Neuron (in vitro differentiated cells): ENCODE measurements around the gene NOC2L.

Source experiments
- H2AFZ ChIP-seq: one replicate; pipeline ENCODE4 v1.6.1; 2013; ENCODE audit warnings: low read depth, mild to moderate bottlenecking, inconsistent platforms, low read length, moderate library complexity
- H3K27me3 ChIP-seq: one replicate; pipeline ENCODE4 v1.6.1; 2013; ENCODE audit warnings: low read length; ENCODE audit not compliant: insufficient read depth
- H3K36me3 ChIP-seq: one replicate; pipeline ENCODE4 v1.6.1; 2013; ENCODE audit warnings: low read length; ENCODE audit not compliant: insufficient read depth
- H3K4me1 ChIP-seq: one replicate; pipeline ENCODE4 v1.6.1; 2013; ENCODE audit warnings: low read length; ENCODE audit not compliant: insufficient read depth
- H3K4me3 ChIP-seq: 2 replicates; pipeline ENCODE4 v1.5.1; 2013; ENCODE audit warnings: mild to moderate bottlenecking, low read length, moderate library complexity
- H3K9me3 ChIP-seq: one replicate; pipeline ENCODE4 v1.6.1; 2013; ENCODE audit warnings: low read length

Gene NOC2L

DNA sequence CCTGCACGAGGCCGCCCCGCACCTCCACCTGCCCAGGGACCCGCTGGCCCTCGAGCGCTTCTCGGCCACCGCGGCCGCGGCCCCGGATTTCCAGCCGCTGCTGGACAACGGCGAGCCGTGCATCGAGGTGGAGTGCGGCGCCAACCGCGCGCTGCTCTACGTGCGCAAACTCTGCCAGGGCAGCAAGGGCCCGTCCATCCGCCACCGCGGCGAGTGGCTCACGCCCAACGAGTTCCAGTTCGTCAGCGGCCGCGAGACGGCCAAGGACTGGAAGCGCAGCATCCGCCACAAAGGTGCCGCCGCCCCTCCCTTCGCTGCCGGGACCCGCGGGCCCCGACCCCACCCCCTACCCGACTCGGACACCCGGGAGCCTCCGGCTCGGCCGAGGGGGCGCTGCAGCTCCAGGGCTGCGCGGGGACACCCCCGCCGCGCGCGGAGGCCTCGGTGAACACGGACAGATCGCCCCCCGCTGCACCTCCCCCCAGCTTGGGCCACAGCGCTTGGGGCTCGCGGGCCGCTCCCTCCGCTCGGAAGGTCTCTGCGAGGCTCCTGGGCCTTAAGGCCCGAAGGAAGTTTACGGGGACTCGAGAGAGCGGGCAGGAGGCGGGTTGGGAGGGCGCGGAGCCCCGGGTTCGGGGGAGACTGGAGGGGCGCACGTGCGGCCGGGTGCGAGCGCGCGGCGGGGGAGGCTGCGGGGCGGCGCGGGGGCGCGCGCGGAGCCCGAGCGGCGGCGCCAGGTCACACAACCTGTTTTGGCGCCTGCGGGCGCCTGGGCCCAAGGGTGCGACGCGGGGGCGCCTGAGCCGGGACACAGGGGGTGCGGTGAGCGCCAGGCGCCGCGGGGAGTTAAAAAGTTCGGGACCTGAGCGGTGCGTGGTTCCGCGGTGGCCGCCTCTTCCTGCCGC, 34.1 kb downstream of the NOC2L start:
- no peaks in the 10 kb centered on the region for H3K36me3 ChIP-seq
- H3K4me3 ChIP-seq, result peak overlapping the region; percentile 38
- H3K9me3 ChIP-seq, result no peaks in the 10 kb centered on the region
- peaks cover 44% of the 10 kb centered on the region for H3K4me1 ChIP-seq
- H2AFZ ChIP-seq, result peak overlapping the region; percentile 58
- peaks cover 84% of the 10 kb centered on the region for H3K27me3 ChIP-seq

DNA sequence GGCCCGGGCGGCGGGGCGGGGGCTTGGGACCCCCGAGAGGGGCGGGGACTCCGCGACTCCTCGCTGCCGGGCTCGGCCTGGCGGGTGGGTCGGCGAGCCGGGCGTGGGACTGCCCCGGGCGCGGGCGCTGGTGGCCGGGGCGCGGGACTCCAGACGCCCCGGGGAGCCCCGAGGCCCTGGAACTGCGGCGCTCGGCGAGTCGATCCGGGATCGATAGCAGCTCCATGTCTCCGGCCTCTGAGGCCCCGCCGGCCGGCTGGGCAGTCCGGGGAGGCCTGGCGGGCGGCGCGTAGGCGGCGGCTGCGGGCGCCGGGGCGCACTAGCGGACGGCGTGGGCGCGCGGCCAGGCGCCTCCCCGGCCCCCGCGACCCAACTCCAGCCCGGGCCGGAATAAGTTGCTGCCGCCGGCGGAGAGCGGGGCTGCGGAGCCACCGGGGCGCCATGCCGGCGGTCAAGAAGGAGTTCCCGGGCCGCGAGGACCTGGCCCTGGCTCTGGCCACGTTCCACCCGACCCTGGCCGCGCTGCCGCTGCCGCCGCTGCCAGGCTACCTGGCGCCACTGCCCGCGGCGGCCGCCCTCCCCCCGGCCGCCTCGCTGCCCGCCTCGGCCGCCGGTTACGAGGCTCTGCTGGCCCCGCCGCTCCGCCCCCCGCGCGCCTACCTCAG, 34.9 kb downstream of the NOC2L start:
- Histone ChIP-seq H3K27me3 (peaks cover 84% of the 10 kb centered on the region), H3K9me3 (no peaks in the 10 kb centered on the region), H3K4me1 (peaks cover 49% of the 10 kb centered on the region), H3K4me3 (peak overlapping the region; percentile 38), H2AFZ (peak overlapping the region; percentile 58), H3K36me3 (no peaks in the 10 kb centered on the region)

DNA sequence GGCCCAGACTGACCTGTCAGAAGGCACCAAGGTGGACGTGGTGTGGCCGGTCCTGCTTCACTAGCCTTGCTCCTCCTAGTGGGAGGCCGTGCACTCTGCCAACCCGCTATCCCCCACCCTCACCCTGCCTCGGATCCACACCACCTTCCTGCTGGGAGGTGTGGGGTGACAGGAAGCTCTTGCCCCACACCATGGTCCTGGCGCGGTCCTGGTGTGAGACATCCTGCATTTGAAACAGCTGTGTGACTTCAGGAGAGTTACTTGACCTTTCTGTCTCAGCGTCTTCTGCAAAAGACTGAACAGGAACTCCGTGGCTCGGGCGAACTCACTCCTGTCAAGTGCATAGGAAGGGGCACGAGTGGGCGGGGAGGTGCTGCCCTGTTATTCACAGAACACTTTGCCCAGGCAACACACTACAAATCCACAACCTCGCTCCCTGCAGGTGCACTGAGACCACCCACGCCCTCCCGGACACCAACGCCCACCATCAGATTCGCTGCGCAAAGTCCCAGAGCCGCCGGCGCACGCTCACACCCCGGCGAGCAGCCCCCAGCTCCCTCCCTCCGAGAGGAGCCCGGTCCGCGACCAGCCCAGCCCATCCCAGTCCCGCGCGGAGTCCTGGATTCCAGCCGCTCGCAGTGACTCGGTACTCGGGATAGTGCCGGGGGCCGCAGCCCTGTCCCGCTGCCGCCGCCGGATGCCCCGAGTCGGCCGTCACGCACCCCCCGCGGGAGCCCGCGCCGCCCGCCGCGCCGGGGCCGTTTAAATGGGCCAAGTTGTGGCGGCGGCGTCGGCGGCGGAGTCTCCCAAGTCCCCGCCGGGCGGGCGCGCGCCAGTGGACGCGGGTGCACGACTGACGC, 35.7 kb downstream of the NOC2L start, which contains the start of gene SAMD11:
SAMD11 (plus strand) TSS at position 793 of the 860 bp plus-strand sequence. CDS start 509 bp downstream, outside the sequence.
- no peaks in the 10 kb centered on the region for H3K9me3 ChIP-seq
- H3K36me3 ChIP-seq, result no peaks in the 10 kb centered on the region
- peak within 1 kb of the TSS; percentile 38 for H3K4me3 ChIP-seq
- H3K27me3 ChIP-seq, result peaks cover 84% of the 10 kb centered on the region
- H3K4me1 ChIP-seq, result peaks cover 49% of the 10 kb centered on the region
- H2AFZ ChIP-seq, result peak within 1 kb of the TSS; percentile 58

DNA sequence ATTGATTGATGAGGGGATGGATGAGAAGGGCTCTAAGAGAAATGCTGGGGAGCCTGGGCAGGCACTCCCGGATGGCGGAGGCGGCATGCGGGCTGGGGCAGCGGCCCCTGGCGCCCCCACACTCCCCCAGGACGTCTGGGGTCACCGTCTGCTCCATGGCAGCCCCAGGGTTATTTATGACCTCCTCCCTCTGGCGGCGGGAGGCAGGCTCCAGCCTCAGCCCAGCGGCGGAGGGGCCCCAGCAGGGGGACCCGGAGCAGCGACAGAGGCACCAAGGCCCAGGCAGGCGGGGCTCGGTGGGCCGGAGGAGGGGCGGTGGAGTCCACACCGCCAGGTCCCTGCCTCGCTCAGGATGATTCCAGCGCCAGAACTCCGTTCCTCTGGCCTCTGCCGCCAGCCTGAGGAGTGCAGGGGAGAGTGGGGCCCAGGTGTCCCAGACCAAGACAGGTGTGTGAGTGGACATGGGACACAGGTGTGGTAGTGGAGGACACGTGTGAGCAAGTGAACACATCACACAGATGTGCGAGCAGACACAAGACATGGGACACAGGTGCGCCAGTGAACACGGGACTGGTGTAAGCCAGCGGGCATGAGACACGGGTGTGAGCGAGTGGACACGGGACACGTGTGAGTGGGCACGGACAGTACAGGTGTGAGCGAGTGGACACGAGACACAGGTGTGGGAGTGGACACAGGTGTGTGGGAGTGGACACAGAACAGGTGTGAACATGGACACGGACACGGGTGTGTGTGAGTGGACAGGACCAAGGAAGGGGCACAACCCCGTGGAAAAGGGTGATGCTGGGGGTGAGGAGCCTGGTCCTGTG, 37.8 kb downstream of the NOC2L start:
- peaks cover 76% of the 10 kb centered on the region for H3K27me3 ChIP-seq
- H3K36me3 ChIP-seq, result no peaks in the 10 kb centered on the region
- H3K4me3 ChIP-seq, result no peak overlapping the region
- no peaks in the 10 kb centered on the region for H3K9me3 ChIP-seq
- peaks cover 57% of the 10 kb centered on the region for H3K4me1 ChIP-seq
- H2AFZ ChIP-seq, result no peak overlapping the region

DNA sequence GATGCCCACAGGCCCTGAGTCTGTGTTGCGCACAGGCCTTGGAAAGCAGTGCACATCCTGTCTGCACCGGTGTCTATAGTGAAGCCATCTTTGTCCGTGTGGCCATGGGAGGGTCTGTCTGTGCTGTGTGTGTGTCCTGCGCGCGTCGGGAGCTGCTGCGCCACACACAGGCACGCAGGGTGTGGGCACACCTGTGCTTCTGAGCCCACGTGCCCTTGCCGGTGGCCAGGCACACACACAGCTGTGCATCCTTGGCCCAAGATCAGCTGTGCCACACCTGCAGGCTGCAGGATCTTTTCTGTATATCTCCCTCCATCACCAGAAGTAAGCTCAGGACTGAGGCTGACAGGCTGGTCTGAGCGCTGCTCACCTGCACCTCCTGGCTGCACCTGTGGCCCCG, 38.5 kb downstream of the NOC2L start:
- Histone ChIP-seq H3K27me3 (peaks cover 74% of the 10 kb centered on the region), H3K9me3 (no peaks in the 10 kb centered on the region), H2AFZ (no peak overlapping the region), H3K4me3 (no peak overlapping the region), H3K4me1 (peaks cover 54% of the 10 kb centered on the region), H3K36me3 (no peaks in the 10 kb centered on the region)

DNA sequence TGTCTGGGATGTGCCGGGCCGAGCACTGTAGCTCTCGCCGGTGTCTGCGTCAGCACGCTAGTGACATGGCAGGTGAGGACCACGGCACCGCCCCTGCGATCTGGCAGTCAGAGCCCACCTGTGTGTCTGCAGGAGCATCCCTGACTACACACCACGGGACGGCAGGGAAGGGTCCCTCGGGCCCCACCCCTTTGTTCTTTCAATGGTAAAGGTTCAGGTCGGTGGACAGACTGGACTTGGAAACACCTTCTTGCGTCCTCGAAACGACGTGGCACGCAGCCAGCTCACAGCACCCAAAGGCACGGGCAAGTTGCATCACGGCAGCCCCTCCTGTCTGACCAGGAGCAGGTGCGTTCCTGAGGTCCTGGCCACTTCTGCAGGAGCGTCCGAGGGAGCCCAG, 39.0 kb downstream of the NOC2L start:
- no peaks in the 10 kb centered on the region for H3K9me3 ChIP-seq
- no peak overlapping the region for H3K4me3 ChIP-seq
- H3K36me3 ChIP-seq, result no peaks in the 10 kb centered on the region
- peaks cover 75% of the 10 kb centered on the region for H3K27me3 ChIP-seq
- H2AFZ ChIP-seq, result no peak overlapping the region
- H3K4me1 ChIP-seq, result peaks cover 53% of the 10 kb centered on the region

DNA sequence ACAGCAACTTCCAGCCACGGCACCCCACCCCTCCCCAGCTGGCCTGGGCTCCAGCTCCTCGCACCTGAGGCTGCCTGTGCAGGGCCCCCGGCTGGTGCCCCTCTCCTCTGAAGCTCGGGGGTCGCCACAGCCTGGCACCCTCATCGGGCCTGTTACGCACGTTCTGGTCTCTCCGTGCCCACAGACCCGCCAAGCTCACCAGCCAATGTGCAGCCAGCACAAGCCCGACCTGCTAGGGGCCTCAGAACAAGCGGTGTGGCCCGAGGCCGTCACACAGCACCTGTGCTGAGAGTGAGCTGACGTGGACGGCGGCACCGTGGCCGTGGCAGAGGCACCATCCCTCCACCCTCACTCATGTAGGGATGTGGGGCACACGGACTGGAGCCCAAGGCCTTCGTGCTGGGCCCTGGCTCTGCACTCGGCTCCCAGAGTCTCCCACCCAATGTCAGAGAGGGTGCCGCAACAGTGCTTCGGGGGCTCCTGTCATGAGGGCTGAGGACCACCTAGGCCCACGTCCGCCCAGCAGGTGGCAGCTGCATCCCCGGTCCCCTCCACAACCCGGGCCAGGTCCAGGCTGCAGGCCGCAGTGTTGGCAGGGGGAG, 39.7 kb downstream of the NOC2L start:
- H3K27me3 ChIP-seq, result peaks cover 70% of the 10 kb centered on the region
- H3K4me3 ChIP-seq, result no peak overlapping the region
- H3K9me3 ChIP-seq, result no peaks in the 10 kb centered on the region
- H3K36me3 ChIP-seq, result no peaks in the 10 kb centered on the region
- peaks cover 49% of the 10 kb centered on the region for H3K4me1 ChIP-seq
- no peak overlapping the region for H2AFZ ChIP-seq

DNA sequence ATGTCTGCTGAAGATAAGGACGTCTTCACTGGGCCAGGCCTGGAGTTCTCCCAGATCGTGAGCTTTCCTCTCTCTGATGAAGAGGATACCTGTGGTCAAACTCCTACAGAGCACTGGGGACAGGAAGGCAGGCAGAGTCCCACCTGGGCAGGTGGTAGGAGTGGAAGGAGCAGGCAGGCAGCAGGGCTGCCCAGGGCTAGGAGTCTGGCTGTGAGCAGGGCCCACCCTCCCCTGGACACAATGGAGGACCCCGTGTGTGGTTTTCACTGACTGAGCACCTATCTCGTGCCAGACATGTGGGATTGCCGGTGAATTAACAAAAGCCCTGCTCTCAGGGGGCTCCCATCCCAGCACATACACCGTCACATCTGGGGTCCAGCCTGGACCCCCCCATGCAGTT, 40.2 kb downstream of the NOC2L start:
- no peak overlapping the region for H3K4me3 ChIP-seq
- no peaks in the 10 kb centered on the region for H3K9me3 ChIP-seq
- H3K4me1 ChIP-seq, result peaks cover 49% of the 10 kb centered on the region
- no peak overlapping the region for H2AFZ ChIP-seq
- no peaks in the 10 kb centered on the region for H3K36me3 ChIP-seq
- peaks cover 69% of the 10 kb centered on the region for H3K27me3 ChIP-seq

DNA sequence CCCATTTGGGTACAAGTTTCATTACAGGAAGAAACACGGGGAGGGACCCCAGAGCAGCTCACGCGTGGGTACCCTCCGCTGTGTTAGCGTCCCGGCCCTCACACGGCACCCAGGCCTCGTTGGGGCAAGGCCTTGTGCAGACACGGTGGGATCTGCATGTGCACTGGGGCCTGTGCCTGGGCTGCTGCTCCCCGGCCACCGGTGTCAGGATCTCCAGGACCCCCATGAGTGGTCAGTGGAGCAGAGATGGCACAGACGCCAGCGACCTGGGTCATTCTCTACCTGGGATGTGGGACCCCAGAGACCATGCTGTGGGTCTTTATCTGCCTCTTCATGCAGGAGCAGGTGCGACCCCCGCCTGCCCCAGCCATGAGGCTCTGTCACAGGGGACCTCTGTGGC, 40.7 kb downstream of the NOC2L start:
- H3K36me3 ChIP-seq, result no peaks in the 10 kb centered on the region
- peaks cover 47% of the 10 kb centered on the region for H3K4me1 ChIP-seq
- no peak overlapping the region for H2AFZ ChIP-seq
- no peaks in the 10 kb centered on the region for H3K9me3 ChIP-seq
- H3K27me3 ChIP-seq, result peaks cover 68% of the 10 kb centered on the region
- H3K4me3 ChIP-seq, result no peak overlapping the region

DNA sequence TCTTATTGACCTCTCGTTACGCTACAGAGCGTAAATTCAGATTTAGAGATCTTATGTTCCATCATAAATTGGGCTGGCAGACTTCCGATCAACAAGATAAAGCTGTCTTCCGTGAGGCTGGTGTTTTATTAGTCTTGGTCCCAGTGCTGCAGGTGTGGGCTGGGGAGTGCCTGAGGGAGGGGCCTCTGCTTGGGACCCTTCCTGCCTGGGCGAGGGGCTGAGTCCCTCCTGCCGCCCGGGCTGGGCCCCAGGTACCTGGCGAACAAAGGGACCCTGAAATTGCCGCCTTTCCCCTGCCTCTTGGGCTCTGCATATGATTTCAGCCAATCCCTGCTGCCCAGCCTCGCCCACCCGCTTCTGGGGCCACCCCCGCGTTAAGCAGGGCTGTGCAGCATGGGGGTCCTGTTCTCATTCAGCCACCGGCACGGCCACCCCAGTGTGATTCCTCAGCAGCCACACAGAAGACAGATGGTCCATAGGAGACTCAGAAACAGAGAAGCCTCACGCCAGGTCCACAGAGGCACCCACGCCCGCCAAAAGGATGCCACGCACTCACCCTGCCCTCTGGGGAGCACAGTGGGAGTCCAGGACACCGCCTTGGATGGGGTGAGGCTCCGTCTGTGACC, 41.5 kb downstream of the NOC2L start:
- peaks cover 60% of the 10 kb centered on the region for H3K27me3 ChIP-seq

DNA sequence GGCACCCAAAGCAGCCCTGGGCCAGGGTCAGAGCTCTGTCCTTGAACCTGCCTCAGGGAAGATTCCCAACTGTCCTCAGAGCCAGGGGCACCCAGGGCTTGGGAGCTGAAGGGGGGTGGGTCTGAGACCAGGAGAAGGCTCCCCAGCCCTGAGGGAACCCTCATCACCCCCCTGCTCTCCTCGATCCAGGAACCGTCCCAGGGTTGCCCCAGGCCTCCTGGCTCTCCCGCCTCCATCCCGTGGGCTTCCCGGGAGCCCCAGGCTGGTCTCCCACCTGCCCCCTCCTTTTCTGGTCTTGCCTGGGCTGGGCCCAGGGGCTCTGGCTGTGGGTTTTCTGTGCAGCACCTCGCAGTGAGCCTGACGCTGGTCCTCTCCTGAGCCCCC, 42.0 kb downstream of the NOC2L start:
- Histone ChIP-seq H3K36me3 (no peaks in the 10 kb centered on the region), H2AFZ (no peak overlapping the region), H3K27me3 (peaks cover 55% of the 10 kb centered on the region), H3K9me3 (no peaks in the 10 kb centered on the region), H3K4me1 (peaks cover 36% of the 10 kb centered on the region), H3K4me3 (no peak overlapping the region)

More for the DNA sequence above, 41.5 kb downstream of the NOC2L start:
- Histone ChIP-seq H3K4me1 (peaks cover 40% of the 10 kb centered on the region), H3K4me3 (no peak overlapping the region), H3K9me3 (no peaks in the 10 kb centered on the region), H3K36me3 (no peaks in the 10 kb centered on the region), H2AFZ (no peak overlapping the region)
